T-cell (primary cell): ENCODE results near the gene USP20. TPM values are rescaled to one million over a fixed set of nuclear protein-coding genes. Genes with fewer than 3 reads are reported as not detected.
A peak's percentile ranks its signal among the peaks of the same experiment; 100 is the strongest.

Source experiments
- ATAC-seq, 4 experiments: fragments of 200-7000 bp in 3 of 4; fragments of 150-1000 bp in 1 of 4; cut with Tn5 transposase; replicated peaks in 1 of 4; 1 replicate in 3 of 4; 2 replicates in 1 of 4; pipeline ENCODE4 v1.10.0; 2021; ENCODE audit warnings: moderate library complexity in 3 of 4, mild to moderate bottlenecking in 2 of 4, moderate number of reproducible peaks in 1 of 4
- CTCF ChIA-PET, 2 donors: fragments of 300-600 bp; sonication (Branson Sonifier 250); formaldehyde crosslinking; loops; one replicate each; lab custom pipeline; 2022; ENCODE audit warnings: antibody characterized with exemption in 2 of 2; lab: Charles Lee
- POLR2A ChIA-PET, 2 donors: fragments of 300-600 bp; sonication (Branson Sonifier 250); formaldehyde crosslinking; loops; one replicate each; lab custom pipeline; 2022; ENCODE audit warnings: antibody characterized with exemption in 2 of 2; lab: Charles Lee
- DNase-seq, 35 experiments: peaks; one replicate each; pipeline versions ENCODE4 v3.0.0 to v3.0.0-alpha.2; 2013 to 2023
- H3K27ac ChIP-seq: one replicate; pipeline ENCODE4 v1.5.1; 2013; ENCODE audit warnings: low read length
- H3K27me3 ChIP-seq, 2 experiments: replicated peaks in 1 of 2; 1 replicate in 1 of 2; 2 replicates in 1 of 2; pipeline versions ENCODE4 v1.6.1 to v1.7.0; 2013; ENCODE audit warnings: low read length in 1 of 2, mixed read lengths in 1 of 2; ENCODE audit not compliant: control insufficient read depth in 2 of 2, insufficient read depth in 2 of 2; ENCODE audit errors: extremely low read depth in 1 of 2
- H3K36me3 ChIP-seq, 2 donors: 1 replicate in 1 of 2; 2 replicates in 1 of 2; pipeline versions ENCODE4 v1.6.1 to v1.7.0; 2013; ENCODE audit warnings: low read length in 1 of 2; ENCODE audit not compliant: control insufficient read depth in 2 of 2, insufficient read depth in 1 of 2; ENCODE audit errors: extremely low read depth in 1 of 2
- H3K4me1 ChIP-seq, 2 experiments: 1 replicate in 1 of 2; 2 replicates in 1 of 2; pipeline versions ENCODE4 v1.6.1 to v1.7.0; 2013; ENCODE audit warnings: low read length in 2 of 2, mixed read lengths in 1 of 2; ENCODE audit not compliant: insufficient read depth in 2 of 2, control insufficient read depth in 1 of 2; ENCODE audit errors: extremely low read depth in 1 of 2
- H3K4me3 ChIP-seq, 2 donors: 1 replicate in 1 of 2; 2 replicates in 1 of 2; pipeline versions ENCODE4 v1.5.1 to v1.7.0; 2013; ENCODE audit warnings: mild to moderate bottlenecking in 2 of 2, low read length in 1 of 2, moderate library complexity in 1 of 2; ENCODE audit not compliant: control insufficient read depth in 1 of 2; ENCODE audit errors: extremely low read depth in 1 of 2
- H3K9me3 ChIP-seq: 2 replicates; pipeline ENCODE4 v1.7.0; 2013
- H3K27ac Mint-ChIP-seq, 2 donors: one replicate each; pipeline ENCODE4 v1.8.0; 2020 to 2021; ENCODE audit warnings: mild to moderate bottlenecking in 2 of 2, mixed read lengths in 2 of 2
- H3K27me3 Mint-ChIP-seq, 2 donors: one replicate each; pipeline ENCODE4 v1.8.0; 2021 to 2022; ENCODE audit warnings: mixed read lengths in 2 of 2
- H3K36me3 Mint-ChIP-seq: one replicate; pipeline ENCODE4 v1.8.0; 2021; ENCODE audit warnings: mixed read lengths
- H3K4me1 Mint-ChIP-seq, 3 donors: one replicate each; pipeline ENCODE4 v1.8.0; 2020 to 2022; ENCODE audit warnings: mixed read lengths in 3 of 3, mild to moderate bottlenecking in 1 of 3
- H3K4me3 Mint-ChIP-seq, 3 donors: one replicate each; pipeline ENCODE4 v1.8.0; 2020 to 2022; ENCODE audit warnings: mild to moderate bottlenecking in 3 of 3, mixed read lengths in 3 of 3, moderate library complexity in 3 of 3
- H3K9me3 Mint-ChIP-seq, 3 donors: one replicate each; pipeline ENCODE4 v1.8.0; 2020 to 2022; ENCODE audit warnings: mixed read lengths in 3 of 3
- WGBS: methylation state at CpG from one replicate; pipeline ENCODE4 v1.1.5; 2013; ENCODE audit warnings: missing lambda C conversion rate; ENCODE audit not compliant: insufficient coverage; 5-methylcytosine and 5-hydroxymethylcytosine counted together
- total RNA-seq, 35 experiments: library from RNA in 6 of 35; stranded (reverse) in 6 of 35; fragments of 120-200 nt in 1 of 35; gene quantifications; one replicate each; pipeline versions ENCODE4 v1.2.1 to v1.2.4 and lab custom pipeline; 2013 to 2026

Gene USP20
- total RNA-seq, 5 donors from 2014 or later (not counting 1 experiment from before 2014, with no cell fraction given) = 105 to 140 (median 125) TPM

- peak overlapping the region; percentile 37 for H3K27ac ChIP-seq
- Mint-ChIP-seq H3K9me3 (no peaks in the 10 kb centered on the region), H3K4me1 (peaks cover 37 to 48% (median 47%) of the 10 kb centered on the region in 3 donors), H3K36me3 (peaks cover 8% of the 10 kb centered on the region), H3K27me3 (no peaks in the 10 kb centered on the region), H3K27ac (peak overlapping the region; percentile 90 to 94), H3K4me3 (peak overlapping the region in 1 of 3 donors; percentile 44)
- peaks cover 5 to 14% of the 10 kb centered on the region in 2 donors for H3K36me3 ChIP-seq
- ATAC-seq (peak in 2 of 4 experiments; percentile 23 to 54), DNase-seq (no peak)
- POLR2A ChIA-PET = no interaction called here
- H3K27me3 ChIP-seq = no peaks in the 10 kb centered on the region
- CTCF ChIA-PET = interaction anchor here in 1 of 2 donors (0.6 to 1.0 kb wide), 2 partner anchors 8 to 391 kb away, joined by 3 to 5 read pairs; no protein-coding TSS in a partner anchor
- no peaks in the 10 kb centered on the region for H3K9me3 ChIP-seq
- no peak overlapping the region for H3K4me3 ChIP-seq
- H3K4me1 ChIP-seq = peaks cover 19 to 27% of the 10 kb centered on the region in 2 experiments
- WGBS = no CpG with 5 or more reads among the region's 2 CpGs
Observed at GRCh38 chr9:129845373-129845772, 10.1 kb downstream of the USP20 start.

GRCh38 chr9:129848712-129849441, 13.6 kb downstream of the USP20 start:
- ChIA-PET CTCF (interaction anchor here (0.6 to 1.0 kb wide), 2 partner anchors 85 to 719 kb away, joined by 4 to 5 read pairs; no protein-coding TSS in a partner anchor), POLR2A (interaction anchor here in 1 of 2 donors (0.6 kb wide), 1 partner anchor 435 kb away, joined by 4 read pairs; no protein-coding TSS in a partner anchor)
- Histone ChIP-seq H3K4me3 (no peak overlapping the region), H3K27me3 (no peaks in the 10 kb centered on the region), H3K4me1 (peaks cover 15 to 22% of the 10 kb centered on the region in 2 experiments), H3K9me3 (no peaks in the 10 kb centered on the region), H3K36me3 (peaks cover 9 to 41% of the 10 kb centered on the region in 2 donors), H3K27ac (no peak overlapping the region)
- Mint-ChIP-seq H3K4me1 (peaks cover 32 to 50% (median 40%) of the 10 kb centered on the region in 3 donors), H3K9me3 (no peaks in the 10 kb centered on the region), H3K4me3 (no peak overlapping the region), H3K27me3 (no peaks in the 10 kb centered on the region), H3K27ac (peak overlapping the region in 1 of 2 donors; percentile 44), H3K36me3 (peaks cover 30% of the 10 kb centered on the region)
- DNase-seq = no peak
- WGBS = 83% methylated on average over 2 of the region's 4 CpGs
- ATAC-seq = no peak

- DNase-seq = no peak
- Histone ChIP-seq H3K36me3 (peaks cover 9 to 50% of the 10 kb centered on the region in 2 donors), H3K9me3 (no peaks in the 10 kb centered on the region), H3K4me3 (no peak overlapping the region), H3K4me1 (peaks cover 22 to 24% of the 10 kb centered on the region in 2 experiments), H3K27me3 (no peaks in the 10 kb centered on the region), H3K27ac (no peak overlapping the region)
- WGBS = 100% methylated on average over 2 of the region's 6 CpGs
- no peak for ATAC-seq
- H3K27me3 Mint-ChIP-seq = no peaks in the 10 kb centered on the region
- no peaks in the 10 kb centered on the region for H3K9me3 Mint-ChIP-seq
- peak overlapping the region in 1 of 2 donors; percentile 28 for H3K27ac Mint-ChIP-seq
- peaks cover 42 to 57% (median 47%) of the 10 kb centered on the region in 3 donors for H3K4me1 Mint-ChIP-seq
- CTCF ChIA-PET = no interaction called here
- POLR2A ChIA-PET = no interaction called here
- no peak overlapping the region for H3K4me3 Mint-ChIP-seq
- H3K36me3 Mint-ChIP-seq = peaks cover 40% of the 10 kb centered on the region
Observed at GRCh38 chr9:129849901-129850300, 14.6 kb downstream of the USP20 start.

- no peak overlapping the region for H3K27ac ChIP-seq
- H3K36me3 ChIP-seq = peaks cover 11 to 56% of the 10 kb centered on the region in 2 donors
- no peaks in the 10 kb centered on the region for H3K9me3 ChIP-seq
- Mint-ChIP-seq H3K27ac (peak overlapping the region in 1 of 2 donors; percentile 73), H3K4me3 (no peak overlapping the region), H3K4me1 (peaks cover 44 to 57% (median 48%) of the 10 kb centered on the region in 3 donors), H3K27me3 (no peaks in the 10 kb centered on the region), H3K9me3 (no peaks in the 10 kb centered on the region), H3K36me3 (peaks cover 49% of the 10 kb centered on the region)
- ChIA-PET CTCF (interaction anchor here in 1 of 2 donors (0.8 kb wide), 1 partner anchor 29 kb away, joined by 3 read pairs; no protein-coding TSS in a partner anchor), POLR2A (interaction anchor here (0.6 to 0.7 kb wide), 3 partner anchors 15 to 1474 kb away, joined by 3 to 6 read pairs (median 3); no protein-coding TSS in a partner anchor)
- 90% methylated on average over 4 of the region's 6 CpGs for WGBS
- peaks cover 22 to 28% of the 10 kb centered on the region in 2 experiments for H3K4me1 ChIP-seq
- ATAC-seq (no peak), DNase-seq (no peak)
- no peak overlapping the region for H3K4me3 ChIP-seq
- H3K27me3 ChIP-seq = no peaks in the 10 kb centered on the region
Observed at GRCh38 chr9:129850821-129851550, 15.7 kb downstream of the USP20 start.

- WGBS = 93% methylated on average over 5 of the region's 5 CpGs
- no peaks in the 10 kb centered on the region for H3K27me3 ChIP-seq
- no peaks in the 10 kb centered on the region for H3K9me3 ChIP-seq
- ChIA-PET POLR2A (no interaction called here), CTCF (interaction anchor here in 1 of 2 donors (0.8 kb wide), 1 partner anchor 28 kb away, joined by 3 read pairs; no protein-coding TSS in a partner anchor)
- peaks cover 49% of the 10 kb centered on the region for H3K36me3 Mint-ChIP-seq
- H3K4me1 ChIP-seq = peaks cover 24 to 36% of the 10 kb centered on the region in 2 experiments
- H3K27me3 Mint-ChIP-seq = no peaks in the 10 kb centered on the region
- no peak for DNase-seq
- H3K9me3 Mint-ChIP-seq = no peaks in the 10 kb centered on the region
- H3K36me3 ChIP-seq = peaks cover 14 to 64% of the 10 kb centered on the region in 2 donors
- peaks cover 47 to 59% (median 48%) of the 10 kb centered on the region in 3 donors for H3K4me1 Mint-ChIP-seq
- no peak overlapping the region for H3K27ac ChIP-seq
- H3K27ac Mint-ChIP-seq = peak overlapping the region in 1 of 2 donors; percentile 73
- ATAC-seq = no peak
- no peak overlapping the region for H3K4me3 Mint-ChIP-seq
- no peak overlapping the region for H3K4me3 ChIP-seq
Observed at GRCh38 chr9:129851821-129852220, 16.6 kb downstream of the USP20 start.

- ChIA-PET POLR2A (no interaction called here), CTCF (interaction anchor here in 1 of 2 donors (0.8 kb wide), 1 partner anchor 104 kb away, joined by 3 read pairs; no protein-coding TSS in a partner anchor)
- H3K36me3 Mint-ChIP-seq = peaks cover 52% of the 10 kb centered on the region
- Histone ChIP-seq H3K36me3 (peaks cover 14 to 70% of the 10 kb centered on the region in 2 donors), H3K9me3 (no peaks in the 10 kb centered on the region), H3K4me1 (peaks cover 24 to 36% of the 10 kb centered on the region in 2 experiments), H3K27me3 (no peaks in the 10 kb centered on the region), H3K4me3 (no peak overlapping the region), H3K27ac (no peak overlapping the region)
- no peaks in the 10 kb centered on the region for H3K9me3 Mint-ChIP-seq
- 61% methylated on average over 4 of the region's 5 CpGs for WGBS
- peaks cover 43 to 63% (median 49%) of the 10 kb centered on the region in 3 donors for H3K4me1 Mint-ChIP-seq
- DNase-seq = no peak
- H3K4me3 Mint-ChIP-seq = no peak overlapping the region
- peak overlapping the region in 1 of 2 donors; percentile 73 for H3K27ac Mint-ChIP-seq
- no peak for ATAC-seq
- H3K27me3 Mint-ChIP-seq = no peaks in the 10 kb centered on the region
Observed at GRCh38 chr9:129852579-129852978, 17.3 kb downstream of the USP20 start.
